GM19193 (cell line): ENCODE measurements around the gene APOB.

Experiments used
- POLR2A ChIP-seq: IDR thresholded peaks from 4 replicates; pipeline ENCODE4 v1.6.1; 2011; ENCODE audit not compliant: insufficient read depth, insufficient read length; ENCODE audit errors: extremely low read depth

The APOB gene

DNA sequence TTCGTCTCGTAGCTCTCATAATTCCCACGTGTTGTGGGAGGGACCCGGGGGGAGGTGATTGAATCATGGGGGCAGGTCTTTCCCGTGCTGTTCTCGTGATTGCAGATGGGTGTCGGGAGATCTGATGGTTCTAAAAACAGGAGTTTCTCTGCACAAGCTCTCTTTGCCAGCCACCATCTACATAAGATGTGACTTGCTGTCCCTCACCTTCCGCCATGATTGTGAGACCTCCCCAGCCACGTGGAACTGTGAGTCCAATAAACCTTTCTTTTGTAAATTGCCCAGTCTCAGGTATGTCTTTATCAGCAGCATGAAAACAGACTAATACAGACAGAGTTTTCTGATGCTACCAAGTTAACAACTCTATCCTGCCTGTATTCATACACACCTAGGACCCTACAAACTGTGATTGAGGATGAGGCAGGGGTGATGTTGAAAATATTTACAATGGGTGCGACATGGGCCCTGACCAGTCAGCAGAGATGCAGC, 3.9 kb downstream of the APOB start:
- no peak for TF ChIP-seq POLR2A

DNA sequence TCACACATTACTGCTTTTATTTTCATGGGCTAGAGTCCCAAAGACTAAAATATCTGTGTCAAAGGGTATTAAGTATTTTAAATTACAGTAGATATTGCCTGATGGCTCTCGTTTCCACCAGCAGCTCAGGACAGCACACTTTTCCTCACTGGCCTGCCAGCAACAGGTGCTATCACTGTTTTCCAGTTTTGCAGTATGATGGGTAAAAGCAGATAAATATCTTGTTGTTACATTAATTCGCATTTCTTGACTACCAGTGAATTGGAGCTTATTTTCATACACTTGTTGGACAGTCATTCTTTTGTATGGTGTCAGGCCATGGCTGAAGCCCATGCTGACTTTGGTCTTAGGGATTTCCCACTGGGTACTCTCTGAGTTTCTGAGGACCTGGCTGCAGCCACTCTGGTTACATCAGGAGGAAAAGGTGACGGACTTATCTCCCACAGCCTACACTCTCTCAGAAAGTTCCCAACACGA, 4.8 kb downstream of the APOB start:
- TF ChIP-seq POLR2A, result no peak

DNA sequence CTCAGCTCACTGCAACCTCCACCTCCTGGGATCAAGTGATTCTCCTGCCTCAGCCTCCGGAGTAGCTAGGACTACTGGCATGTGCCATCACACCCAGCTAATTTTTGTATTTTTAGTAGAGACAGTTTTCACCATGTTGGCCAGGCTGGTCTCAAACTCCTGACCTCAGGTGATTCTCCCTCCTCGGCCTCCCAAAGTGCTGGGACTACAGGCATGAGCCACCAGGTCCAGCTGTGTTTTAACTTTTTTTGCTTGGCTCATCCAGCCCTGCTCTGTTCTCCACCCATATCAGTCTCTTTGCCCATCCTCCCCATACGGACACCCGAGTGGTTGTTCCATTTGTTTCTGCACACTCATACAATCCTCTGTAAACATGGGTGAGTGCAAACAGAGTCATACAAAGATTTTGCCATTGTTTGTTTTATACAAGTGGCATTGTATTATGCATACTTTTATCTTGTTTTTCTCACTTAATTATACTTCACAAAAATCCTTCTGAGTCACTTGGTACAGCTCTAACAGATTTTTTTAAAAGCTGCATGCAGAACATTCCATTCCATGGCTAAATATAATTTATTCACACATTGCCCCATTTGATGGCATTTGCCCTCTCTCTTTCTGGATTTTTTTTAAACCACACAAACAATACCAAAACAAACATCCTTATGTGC, 5.3 kb downstream of the APOB start:
- TF ChIP-seq POLR2A, result no peak

DNA sequence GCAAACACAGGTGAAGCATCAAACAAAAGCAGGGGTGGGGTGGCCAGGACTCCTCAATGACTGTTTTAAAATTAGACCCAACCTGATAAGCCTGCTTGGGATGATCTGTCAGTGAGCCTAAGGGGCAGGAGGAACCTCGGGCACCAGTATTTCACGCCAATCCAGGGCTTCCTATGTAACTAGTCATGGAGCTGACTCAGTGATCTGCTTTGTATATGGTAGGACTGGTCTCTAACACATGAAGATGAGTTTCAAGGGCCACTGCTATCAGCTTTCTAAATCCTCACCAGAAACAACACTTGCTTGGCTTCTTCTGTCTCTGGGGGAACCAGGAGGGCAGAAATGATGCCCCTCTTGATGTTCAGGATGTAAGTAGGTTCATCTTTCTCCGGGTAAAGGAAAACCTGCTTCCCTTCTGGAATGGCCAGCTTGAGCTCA, 6.2 kb downstream of the APOB start:
- no peak for TF ChIP-seq POLR2A

DNA sequence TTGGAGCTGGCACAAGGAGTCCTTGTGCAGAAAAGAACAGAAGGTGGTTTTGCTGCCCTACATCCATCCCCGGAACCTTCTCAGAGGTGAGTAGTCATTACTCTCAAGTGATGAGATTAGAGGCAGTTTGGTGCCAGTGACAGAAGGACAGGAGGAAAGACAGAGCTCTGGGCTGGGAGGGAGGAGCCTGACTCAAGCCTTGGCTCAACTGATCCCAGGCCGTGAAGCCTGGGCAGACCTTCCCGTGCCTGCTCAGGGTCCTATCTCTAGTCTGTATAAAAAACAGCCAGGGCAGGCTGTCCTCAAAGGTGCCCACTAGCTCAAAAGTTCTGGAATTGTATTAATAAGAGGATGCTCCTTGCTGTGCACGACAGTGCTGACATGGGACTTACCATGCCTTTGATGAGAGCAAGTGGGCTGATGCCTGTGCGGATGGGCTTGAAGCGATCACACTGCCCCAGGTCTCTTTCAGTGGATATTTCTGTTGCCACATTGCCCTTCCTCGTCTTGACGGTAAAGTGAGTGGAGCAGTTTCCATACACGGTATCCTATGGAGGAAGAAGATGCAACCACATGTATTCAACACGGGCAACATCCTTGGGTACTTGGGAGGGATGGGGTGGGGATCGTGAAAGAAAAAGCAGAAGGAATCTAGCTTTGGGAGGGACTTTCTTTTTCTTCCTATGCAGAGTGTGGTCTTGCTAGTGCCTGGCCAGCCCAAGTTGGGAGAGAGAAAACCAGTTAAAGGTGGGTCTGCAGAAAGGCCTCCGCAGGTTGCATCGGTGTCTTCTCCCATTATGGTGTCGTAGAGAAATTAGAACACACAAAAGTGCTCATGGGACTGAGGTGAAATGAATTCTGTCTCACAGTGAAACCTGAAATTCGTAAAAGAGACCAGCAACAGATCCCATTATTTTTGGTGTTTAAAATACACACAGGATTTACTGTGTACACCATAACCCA, 6.9 kb downstream of the APOB start:
- no peak for TF ChIP-seq POLR2A

DNA sequence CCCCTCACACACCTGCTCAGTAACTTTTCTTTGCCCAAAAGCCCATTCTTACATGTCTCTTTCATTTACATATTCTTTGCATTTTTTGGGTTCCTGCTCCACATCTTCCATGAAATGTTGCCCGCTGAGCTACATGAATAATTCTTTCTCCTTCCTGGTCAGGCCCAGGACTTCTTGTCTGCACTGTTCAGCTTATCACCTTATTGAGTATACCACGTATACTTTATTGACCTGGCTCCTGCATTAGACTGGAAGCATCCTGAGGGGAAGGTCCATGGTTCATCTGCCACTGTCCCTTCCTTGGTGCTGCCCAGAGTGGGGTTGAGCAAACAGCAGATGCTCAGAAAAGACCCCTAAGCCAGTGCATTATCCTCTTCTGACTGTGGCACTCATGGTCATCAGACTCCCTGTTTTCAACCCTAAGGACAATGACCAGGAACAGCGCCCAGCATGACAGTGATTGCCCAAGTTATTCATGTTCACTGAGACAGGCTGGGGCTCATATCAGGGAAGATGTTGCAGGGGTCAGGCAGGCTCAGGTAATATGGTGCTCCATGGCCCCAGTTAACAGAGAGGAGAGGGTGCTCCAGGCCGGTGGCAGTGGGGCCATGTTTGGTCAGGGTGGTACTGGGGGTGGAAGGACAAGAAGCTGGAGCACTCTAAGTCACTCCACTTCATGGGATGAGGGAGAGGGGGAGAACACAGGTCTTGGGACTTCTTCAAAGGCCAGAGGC, 7.7 kb downstream of the APOB start:
- TF ChIP-seq POLR2A, result no peak

DNA sequence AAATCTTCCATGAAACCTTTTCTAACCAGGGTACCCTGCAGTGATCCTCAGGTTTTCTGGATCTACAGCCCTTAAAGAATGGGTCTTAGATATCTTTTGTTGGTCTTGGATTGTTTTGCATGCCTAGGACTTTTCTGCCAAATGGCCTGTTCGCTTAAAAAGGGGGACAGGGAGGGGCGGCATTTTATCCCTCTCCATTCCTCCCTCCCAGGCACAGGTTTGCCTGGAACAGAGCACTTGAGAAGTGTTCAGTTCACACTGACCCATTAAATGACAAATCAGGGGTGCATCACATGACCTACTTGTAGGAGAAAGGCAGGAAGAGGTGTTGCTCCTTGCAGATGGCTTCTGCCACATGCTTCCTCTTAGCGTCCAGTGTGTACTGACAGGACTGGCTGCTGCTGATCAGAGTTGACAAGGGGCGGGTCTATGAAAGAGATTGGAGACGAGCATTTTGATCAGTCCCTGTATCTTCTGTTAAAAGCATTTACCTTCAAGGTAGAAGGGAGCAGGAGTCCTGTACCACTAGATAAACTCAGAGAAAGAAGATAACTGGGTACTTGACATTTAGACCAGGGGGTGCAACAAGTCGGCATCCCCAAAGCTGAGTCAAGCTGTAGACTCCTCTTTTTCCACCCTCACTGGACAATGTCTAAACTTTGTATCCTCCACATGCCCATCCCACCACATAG, 8.4 kb downstream of the APOB start:
- no peak for TF ChIP-seq POLR2A

DNA sequence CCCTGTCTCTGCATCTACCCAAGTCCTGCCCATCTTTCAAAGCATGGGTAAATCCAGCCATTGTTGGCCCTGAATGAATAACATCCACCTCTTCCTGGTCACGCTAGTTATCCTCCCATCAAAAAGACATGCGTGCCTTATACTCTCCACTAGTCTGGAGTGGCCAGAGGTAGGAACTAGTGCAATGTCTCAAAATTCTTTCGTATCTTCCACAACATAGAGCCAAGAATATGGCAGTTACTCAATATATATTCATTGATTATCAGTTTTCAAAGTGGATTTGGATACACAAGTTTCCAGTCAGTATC, 8.9 kb downstream of the APOB start:
- no peak for TF ChIP-seq POLR2A

DNA sequence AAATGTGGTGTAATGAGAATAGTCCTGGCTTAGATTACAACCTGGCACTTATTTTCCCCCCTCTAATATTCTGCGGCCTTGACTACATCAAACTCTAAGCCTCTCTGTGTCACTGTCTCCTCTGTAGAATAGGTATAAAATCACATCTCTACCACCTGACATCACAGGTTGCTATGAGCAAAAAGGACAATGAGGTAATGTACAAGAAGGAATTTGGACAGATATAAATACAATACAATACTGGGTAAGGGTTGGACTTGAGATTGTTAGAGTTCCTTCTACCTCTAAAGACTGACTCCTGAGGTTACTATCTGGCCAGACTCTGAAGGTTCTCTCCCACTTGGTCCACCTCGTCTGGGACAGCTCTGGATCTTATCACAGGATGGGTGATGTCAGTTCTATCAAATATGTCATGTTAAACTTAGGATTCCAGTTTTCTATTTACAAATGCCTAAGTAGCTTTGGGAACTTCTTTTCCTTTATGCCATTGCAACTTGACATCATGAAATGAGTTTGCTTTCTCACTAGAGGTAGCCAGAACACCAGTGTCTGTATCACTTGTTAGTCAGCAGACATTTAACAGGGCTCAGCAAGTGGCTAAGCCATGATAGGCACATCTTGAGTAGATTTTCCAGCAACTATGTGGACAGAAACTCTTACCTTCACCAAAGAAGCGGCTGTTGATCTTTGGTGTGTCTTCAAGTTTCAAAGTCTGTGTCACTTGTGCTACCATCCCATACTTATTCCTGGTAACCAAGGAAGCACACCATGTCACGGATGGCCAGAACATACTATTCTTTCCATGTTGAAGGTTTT, 9.5 kb downstream of the APOB start:
- no peak for TF ChIP-seq POLR2A

DNA sequence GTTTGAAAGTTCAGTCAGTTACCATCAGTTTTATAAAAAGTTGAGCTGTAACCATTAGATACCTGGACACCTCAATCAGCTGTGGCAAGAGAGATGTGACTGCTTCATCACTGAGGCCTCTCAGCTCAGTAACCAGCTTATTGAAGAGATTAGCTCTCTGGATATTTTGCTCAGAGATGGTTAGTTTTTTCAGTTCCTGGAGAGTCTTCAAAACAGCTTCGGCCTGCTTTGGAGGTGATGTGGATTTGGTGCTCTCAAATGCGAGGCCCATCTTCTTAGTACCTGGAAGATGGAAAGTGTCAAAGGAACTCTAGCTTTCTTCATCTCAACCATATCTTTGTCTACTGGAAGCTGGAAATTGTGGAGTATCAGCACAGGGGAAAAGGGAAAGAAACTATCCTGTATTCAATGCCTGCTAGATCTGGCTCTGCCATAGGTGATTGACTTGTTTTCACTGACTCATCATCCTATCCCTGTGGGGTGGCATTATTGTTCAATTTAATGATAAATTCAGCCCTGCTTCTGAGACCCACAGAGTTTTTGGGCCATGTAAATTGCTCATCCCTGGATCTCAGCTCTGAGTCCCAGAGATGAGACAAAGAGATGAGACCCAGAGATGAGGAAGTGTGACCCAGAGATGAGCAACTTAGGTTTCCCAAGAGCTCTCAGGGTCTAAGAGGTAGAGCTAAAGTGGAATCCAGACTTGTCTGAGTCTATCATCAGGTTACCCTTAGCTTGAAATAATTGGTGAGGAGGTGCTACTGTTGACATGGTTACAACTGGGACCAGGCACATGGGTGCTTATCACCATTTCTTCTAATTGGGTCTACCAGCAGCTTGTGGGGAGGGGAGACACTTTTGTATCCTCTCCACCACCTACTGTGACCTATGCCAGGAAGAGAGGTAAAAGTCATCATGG, 10.4 kb downstream of the APOB start:
- TF ChIP-seq POLR2A, result no peak

DNA sequence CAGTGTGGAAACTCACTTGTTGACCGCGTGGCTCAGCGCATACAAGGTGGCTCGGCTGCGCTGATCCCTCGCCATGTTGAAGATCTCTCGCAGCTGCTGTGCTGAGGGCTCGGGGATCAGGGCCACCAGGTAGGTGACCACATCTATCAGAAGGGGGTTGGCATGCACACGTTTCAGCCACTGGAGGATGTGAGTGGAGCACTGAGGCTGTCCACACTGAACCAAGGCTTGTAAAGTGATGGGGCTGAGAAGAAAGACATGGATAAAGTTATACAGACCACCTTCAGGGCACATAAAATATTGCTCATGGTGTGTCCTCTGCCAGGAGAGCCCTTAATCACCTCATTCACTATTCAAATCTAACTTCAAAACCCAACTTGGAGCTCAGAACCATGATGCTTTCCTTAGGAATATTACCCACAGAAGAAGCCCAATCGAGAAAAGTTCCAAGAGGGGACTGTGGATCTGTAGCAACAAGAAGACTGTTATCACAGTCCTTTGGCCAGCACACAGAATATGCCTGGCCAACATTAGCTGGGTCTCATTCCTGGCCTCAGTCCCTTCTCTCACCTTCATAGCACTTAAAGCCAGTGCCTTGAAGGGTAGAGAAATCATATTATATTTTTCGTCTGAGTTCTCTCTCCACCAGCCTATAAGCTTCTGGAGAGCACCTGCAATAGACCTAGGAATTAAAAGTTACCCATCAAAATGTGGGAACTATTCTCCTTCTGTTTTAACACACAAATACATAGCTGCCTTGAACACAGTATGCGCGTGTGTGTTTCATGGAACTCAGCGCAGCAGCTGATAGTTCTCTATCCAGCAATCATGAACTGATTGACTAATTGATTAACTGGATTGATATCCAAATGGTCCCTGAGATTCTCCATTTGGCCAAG, 11.3 kb downstream of the APOB start:
- no peak for TF ChIP-seq POLR2A
